HEK293 (cell line): Measurements from ENCODE around the gene HS3ST6.

ENCODE experiments used
- AEBP2 ChIP-seq: fragments of 450-650 bp; formaldehyde crosslinking; IDR thresholded peaks from 2 replicates; pipeline ENCODE4 v1.5.1; 2016; ENCODE audit warnings: missing biosample characterization, missing genetic modification characterization, borderline replicate concordance
- EGR2 ChIP-seq: fragments of 450-650 bp; formaldehyde crosslinking; IDR thresholded peaks from 2 replicates; pipeline ENCODE4 v1.5.1; 2016; ENCODE audit warnings: low read depth, missing biosample characterization, missing genetic modification characterization
- GLI4 ChIP-seq: fragments of 450-650 bp; formaldehyde crosslinking; IDR thresholded peaks from 2 replicates; pipeline ENCODE4 v1.5.1; 2016; ENCODE audit warnings: missing biosample characterization, missing genetic modification characterization
- HOXC10 ChIP-seq: sonication (generic); formaldehyde crosslinking; IDR thresholded peaks from 2 replicates; pipeline ENCODE4 v1.8.1; 2023; ENCODE audit warnings: mild to moderate bottlenecking, missing genetic modification reagents
- KLF10 ChIP-seq: fragments of 450-650 bp; IDR thresholded peaks from 2 replicates; pipeline ENCODE4 v1.5.1; 2018; ENCODE audit warnings: missing biosample characterization, mild to moderate bottlenecking, missing genetic modification characterization
- KLF16 ChIP-seq: fragments of 450-650 bp; formaldehyde crosslinking; IDR thresholded peaks from 2 replicates; pipeline ENCODE4 v1.5.1; 2017; ENCODE audit warnings: missing biosample characterization, missing genetic modification characterization
- PBX3 ChIP-seq: sonication (generic); formaldehyde crosslinking; IDR thresholded peaks from 2 replicates; pipeline ENCODE4 v1.8.1; 2022; ENCODE audit warnings: mild to moderate bottlenecking, moderate library complexity, missing genetic modification reagents
- RBAK ChIP-seq: fragments of 450-650 bp; formaldehyde crosslinking; IDR thresholded peaks from 2 replicates; pipeline ENCODE4 v1.5.1; 2016; ENCODE audit warnings: missing biosample characterization, missing genetic modification characterization
- REPIN1 ChIP-seq: fragments of 450-650 bp; formaldehyde crosslinking; IDR thresholded peaks from 2 replicates; pipeline ENCODE4 v1.5.1; 2017; ENCODE audit warnings: missing biosample characterization, missing genetic modification characterization, low read depth
- ZNF138 ChIP-seq: fragments of 450-650 bp; formaldehyde crosslinking; IDR thresholded peaks from 2 replicates; pipeline ENCODE4 v1.5.1; 2016; ENCODE audit warnings: missing biosample characterization, missing genetic modification characterization, borderline replicate concordance
- ZNF140 ChIP-seq: fragments of 450-650 bp; formaldehyde crosslinking; IDR thresholded peaks from 2 replicates; pipeline ENCODE4 v1.5.1; 2016; ENCODE audit warnings: missing biosample characterization, missing genetic modification characterization
- ZNF202 ChIP-seq: fragments of 450-650 bp; formaldehyde crosslinking; IDR thresholded peaks from 2 replicates; pipeline ENCODE4 v1.5.1; 2016; ENCODE audit warnings: missing biosample characterization, missing genetic modification characterization, borderline replicate concordance
- ZNF311 ChIP-seq: fragments of 450-650 bp; formaldehyde crosslinking; IDR thresholded peaks from 2 replicates; pipeline ENCODE4 v1.5.1; 2017; ENCODE audit warnings: missing biosample characterization, missing genetic modification characterization, borderline replicate concordance
- ZNF350 ChIP-seq: fragments of 450-650 bp; formaldehyde crosslinking; IDR thresholded peaks from 2 replicates; pipeline ENCODE4 v1.5.0; 2017; ENCODE audit warnings: missing biosample characterization, mild to moderate bottlenecking, missing genetic modification characterization
- ZNF426 ChIP-seq: fragments of 450-650 bp; formaldehyde crosslinking; IDR thresholded peaks from 2 replicates; pipeline ENCODE4 v1.5.1; 2017; ENCODE audit warnings: missing biosample characterization, missing genetic modification characterization, mild to moderate bottlenecking, inconsistent platforms, moderate library complexity
- ZNF48 ChIP-seq: fragments of 450-650 bp; formaldehyde crosslinking; IDR thresholded peaks from 2 replicates; pipeline ENCODE4 v1.5.1; 2016; ENCODE audit warnings: missing biosample characterization, missing genetic modification characterization
- ZNF518A ChIP-seq: fragments of 450-650 bp; formaldehyde crosslinking; conservative IDR thresholded peaks from 2 replicates; pipeline ENCODE4 v1.5.1; 2016; ENCODE audit warnings: low read depth, missing biosample characterization, missing genetic modification characterization
- ZNF555 ChIP-seq: fragments of 450-650 bp; formaldehyde crosslinking; conservative IDR thresholded peaks from 2 replicates; pipeline ENCODE4 v1.5.1; 2017; ENCODE audit warnings: missing biosample characterization, mild to moderate bottlenecking, missing genetic modification characterization, inconsistent platforms
- ZNF580 ChIP-seq: fragments of 450-650 bp; formaldehyde crosslinking; IDR thresholded peaks from 2 replicates; pipeline ENCODE4 v1.5.1; 2016; ENCODE audit warnings: missing biosample characterization, missing genetic modification characterization
- ZNF645 ChIP-seq: fragments of 450-650 bp; formaldehyde crosslinking; IDR thresholded peaks from 2 replicates; pipeline ENCODE4; 2016; ENCODE audit warnings: missing biosample characterization, missing genetic modification characterization
- ZSCAN18 ChIP-seq: fragments of 450-650 bp; formaldehyde crosslinking; IDR thresholded peaks from 2 replicates; pipeline ENCODE4 v1.5.1; 2016; ENCODE audit warnings: missing biosample characterization, missing genetic modification characterization
- TF ChIP-seq, protein P1 (sequence below): fragments of 450-650 bp; formaldehyde crosslinking; IDR thresholded peaks from 2 replicates; pipeline ENCODE4 v1.5.1; 2016; ENCODE audit warnings: missing biosample characterization, missing genetic modification characterization, low read depth
- TF ChIP-seq, protein P2 (sequence below): fragments of 450-650 bp; formaldehyde crosslinking; IDR thresholded peaks from 2 replicates; pipeline ENCODE4 v1.5.1; 2016; ENCODE audit warnings: missing biosample characterization, missing genetic modification characterization
- TF ChIP-seq, protein P3 (sequence below): fragments of 450-650 bp; IDR thresholded peaks from 2 replicates; pipeline ENCODE4 v1.5.1; 2018; ENCODE audit warnings: missing biosample characterization, missing genetic modification characterization

The HS3ST6 gene

GRCh38 chr16:1961651-1962067 lies 43.4 kb upstream of the HS3ST6 start (continued):
- TF ChIP-seq, protein P1, sequence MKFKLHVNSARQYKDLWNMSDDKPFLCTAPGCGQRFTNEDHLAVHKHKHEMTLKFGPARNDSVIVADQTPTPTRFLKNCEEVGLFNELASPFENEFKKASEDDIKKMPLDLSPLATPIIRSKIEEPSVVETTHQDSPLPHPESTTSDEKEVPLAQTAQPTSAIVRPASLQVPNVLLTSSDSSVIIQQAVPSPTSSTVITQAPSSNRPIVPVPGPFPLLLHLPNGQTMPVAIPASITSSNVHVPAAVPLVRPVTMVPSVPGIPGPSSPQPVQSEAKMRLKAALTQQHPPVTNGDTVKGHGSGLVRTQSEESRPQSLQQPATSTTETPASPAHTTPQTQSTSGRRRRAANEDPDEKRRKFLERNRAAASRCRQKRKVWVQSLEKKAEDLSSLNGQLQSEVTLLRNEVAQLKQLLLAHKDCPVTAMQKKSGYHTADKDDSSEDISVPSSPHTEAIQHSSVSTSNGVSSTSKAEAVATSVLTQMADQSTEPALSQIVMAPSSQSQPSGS (tag by site-specific recombination): no peak
- TF ChIP-seq, protein P2, sequence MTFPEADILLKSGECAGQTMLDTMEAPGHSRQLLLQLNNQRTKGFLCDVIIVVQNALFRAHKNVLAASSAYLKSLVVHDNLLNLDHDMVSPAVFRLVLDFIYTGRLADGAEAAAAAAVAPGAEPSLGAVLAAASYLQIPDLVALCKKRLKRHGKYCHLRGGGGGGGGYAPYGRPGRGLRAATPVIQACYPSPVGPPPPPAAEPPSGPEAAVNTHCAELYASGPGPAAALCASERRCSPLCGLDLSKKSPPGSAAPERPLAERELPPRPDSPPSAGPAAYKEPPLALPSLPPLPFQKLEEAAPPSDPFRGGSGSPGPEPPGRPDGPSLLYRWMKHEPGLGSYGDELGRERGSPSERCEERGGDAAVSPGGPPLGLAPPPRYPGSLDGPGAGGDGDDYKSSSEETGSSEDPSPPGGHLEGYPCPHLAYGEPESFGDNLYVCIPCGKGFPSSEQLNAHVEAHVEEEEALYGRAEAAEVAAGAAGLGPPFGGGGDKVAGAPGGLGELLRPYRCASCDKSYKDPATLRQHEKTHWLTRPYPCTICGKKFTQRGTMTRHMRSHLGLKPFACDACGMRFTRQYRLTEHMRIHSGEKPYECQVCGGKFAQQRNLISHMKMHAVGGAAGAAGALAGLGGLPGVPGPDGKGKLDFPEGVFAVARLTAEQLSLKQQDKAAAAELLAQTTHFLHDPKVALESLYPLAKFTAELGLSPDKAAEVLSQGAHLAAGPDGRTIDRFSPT (tag by site-specific recombination): peak; percentile 21
- TF ChIP-seq ZNF48 (no peak), EGR2 (no peak), ZNF202 (tag by site-specific recombination) (no peak), ZNF518A (tag by site-specific recombination) (no peak), REPIN1 (tag by site-specific recombination) (no peak), ZNF555 (tag by site-specific recombination) (no peak), ZNF580 (tag by site-specific recombination) (no peak), ZNF311 (no peak), ZNF140 (tag by site-specific recombination) (no peak), KLF10 (peak; percentile 61; the same call in 1 of the 2 replicates), PBX3 (CRISPR knock-in tag) (no peak), KLF16 (tag by site-specific recombination) (no peak), ZNF645 (tag by site-specific recombination) (no peak), ZNF138 (tag by site-specific recombination) (no peak), ZSCAN18 (tag by site-specific recombination) (no peak), GLI4 (tag by site-specific recombination) (no peak), AEBP2 (tag by site-specific recombination) (no peak), ZNF426 (tag by site-specific recombination) (no peak), ZNF350 (no peak), RBAK (no peak), HOXC10 (CRISPR knock-in tag) (no peak)
- TF ChIP-seq, protein P3, sequence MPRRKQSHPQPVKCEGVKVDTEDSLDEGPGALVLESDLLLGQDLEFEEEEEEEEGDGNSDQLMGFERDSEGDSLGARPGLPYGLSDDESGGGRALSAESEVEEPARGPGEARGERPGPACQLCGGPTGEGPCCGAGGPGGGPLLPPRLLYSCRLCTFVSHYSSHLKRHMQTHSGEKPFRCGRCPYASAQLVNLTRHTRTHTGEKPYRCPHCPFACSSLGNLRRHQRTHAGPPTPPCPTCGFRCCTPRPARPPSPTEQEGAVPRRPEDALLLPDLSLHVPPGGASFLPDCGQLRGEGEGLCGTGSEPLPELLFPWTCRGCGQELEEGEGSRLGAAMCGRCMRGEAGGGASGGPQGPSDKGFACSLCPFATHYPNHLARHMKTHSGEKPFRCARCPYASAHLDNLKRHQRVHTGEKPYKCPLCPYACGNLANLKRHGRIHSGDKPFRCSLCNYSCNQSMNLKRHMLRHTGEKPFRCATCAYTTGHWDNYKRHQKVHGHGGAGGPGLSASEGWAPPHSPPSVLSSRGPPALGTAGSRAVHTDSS (tag by site-specific recombination): no peak
